OCI-LY3 (cell line): ENCODE data around the gene PSME1.

Experiments
- H2AFZ ChIP-seq: fragments of 200-600, 300-600 bp; shearing (Covaris generic); 2 replicates; pipeline ENCODE4 v1.6.0; 2014; ENCODE audit warnings: antibody characterized with exemption, low read depth, low read length
- H3K27ac ChIP-seq: fragments of 200-600, 300-600 bp; sonication (generic); 2 replicates; pipeline ENCODE4 v1.5.1; 2014; ENCODE audit warnings: mild to moderate bottlenecking, low read length, moderate library complexity, mixed read lengths
- H3K27me3 ChIP-seq: fragments of 200-600, 300-600 bp; sonication (generic); 2 replicates; pipeline ENCODE4 v1.6.1; 2014; ENCODE audit warnings: low read depth, low read length, mixed read lengths
- H3K36me3 ChIP-seq: fragments of 200-600, 300-600 bp; sonication (generic); replicated peaks from 2 replicates; pipeline ENCODE3; 2014; ENCODE audit warnings: low read depth, low read length, mixed read lengths
- H3K4me1 ChIP-seq: fragments of 300-600, 200-600 bp; sonication (generic); 2 replicates; pipeline ENCODE4 v1.6.1; 2014; ENCODE audit warnings: low read length, mixed read lengths
- H3K4me2 ChIP-seq: fragments of 200-600, 300-600 bp; sonication (generic); 2 replicates; pipeline ENCODE4 v1.6.1; 2014; ENCODE audit warnings: low read length, mixed read lengths
- H3K4me3 ChIP-seq: fragments of 300-600, 200-600 bp; sonication (generic); 2 replicates; pipeline ENCODE4 v1.5.1; 2014; ENCODE audit warnings: antibody characterized with exemption, mild to moderate bottlenecking, low read length, moderate library complexity
- H3K79me2 ChIP-seq: fragments of 300-600, 200-600 bp; shearing (Covaris generic); 2 replicates; pipeline ENCODE4 v1.6.1; 2014; ENCODE audit warnings: mild to moderate bottlenecking, low read length, mixed read lengths
- H3K9ac ChIP-seq: fragments of 300-600, 200-600 bp; shearing (Covaris generic); 2 replicates; pipeline ENCODE4 v1.6.0; 2014; ENCODE audit warnings: mild to moderate bottlenecking, low read length, moderate library complexity
- H3K9me3 ChIP-seq: fragments of 200-600, 300-600 bp; shearing (Covaris generic); 2 replicates; pipeline ENCODE4 v1.6.1; 2014; ENCODE audit warnings: low read length, mixed read lengths; ENCODE audit not compliant: insufficient read depth
- H4K20me1 ChIP-seq: fragments of 200-600, 300-600 bp; sonication (generic); 2 replicates; pipeline ENCODE4 v1.6.1; 2016; ENCODE audit warnings: low read length, mixed read lengths; ENCODE audit not compliant: insufficient read depth
- CTCF ChIP-seq: fragments of 200-600, 300-600 bp; sonication (generic); IDR thresholded peaks from 2 replicates; pipeline ENCODE4 v1.5.1; 2014; ENCODE audit warnings: antibody characterized with exemption, low read length, low read depth
- EZH2phosphoT487 ChIP-seq: fragments of 200-600 bp; shearing (Covaris generic); IDR thresholded peaks from 2 replicates; pipeline ENCODE4 v1.6.1; 2018; ENCODE audit warnings: antibody characterized with exemption, mixed run types, low read depth

PSME1 gene

GRCh38 chr14:24176599-24176998, 40.6 kb downstream of the PSME1 start:
- Histone ChIP-seq H3K9me3 (no peaks in the 10 kb centered on the region), H3K9ac (no peak overlapping the region), H3K36me3 (peaks cover 45% of the 10 kb centered on the region), H3K4me1 (no peaks in the 10 kb centered on the region), H2AFZ (no peak overlapping the region), H4K20me1 (no peaks in the 10 kb centered on the region), H3K79me2 (no peaks in the 10 kb centered on the region), H3K4me2 (no peak overlapping the region), H3K27me3 (no peaks in the 10 kb centered on the region), H3K4me3 (no peak overlapping the region), H3K27ac (no peak overlapping the region)
- TF ChIP-seq EZH2phosphoT487 (no peak), CTCF (no peak)

DNA sequence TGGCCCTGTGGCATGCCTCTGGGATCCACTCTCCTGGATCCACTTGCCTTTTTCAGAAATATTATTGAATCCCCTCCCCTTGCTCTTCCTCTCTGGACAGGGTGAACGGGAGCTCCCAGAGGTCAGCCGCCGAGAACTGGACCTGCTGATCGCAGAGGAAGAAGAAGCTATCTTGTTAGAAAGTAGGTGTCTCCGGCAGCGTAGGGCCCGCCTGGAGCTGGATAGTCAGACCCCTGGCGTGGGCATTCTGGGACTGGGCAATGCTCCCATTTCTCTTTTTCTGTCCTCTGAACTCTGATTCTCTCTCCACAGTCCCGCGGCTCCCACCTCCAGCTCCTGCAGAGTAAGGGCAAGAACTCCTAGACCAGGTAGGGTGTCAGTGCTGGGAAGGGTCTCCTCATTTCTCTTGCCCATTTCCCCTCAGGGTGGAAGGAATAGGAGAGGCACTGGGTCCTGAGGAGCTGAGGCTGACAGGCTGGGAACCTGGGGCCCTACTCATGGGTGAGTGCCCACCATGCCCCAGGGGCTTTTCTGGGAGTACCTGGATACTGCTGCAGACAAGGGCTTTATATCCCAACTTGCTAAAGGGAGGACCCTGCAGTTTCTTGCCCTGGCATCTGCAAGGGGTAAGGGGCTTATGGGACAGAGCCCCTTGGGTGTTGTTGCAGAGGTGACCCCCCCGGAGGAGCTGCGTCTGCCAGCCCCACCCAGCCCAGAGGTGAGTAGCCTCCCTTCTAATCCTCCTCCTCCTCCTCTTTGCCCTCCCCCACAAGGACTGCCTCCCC, 41.2 kb downstream of the PSME1 start:
- H4K20me1 ChIP-seq = no peaks in the 10 kb centered on the region
- H3K79me2 ChIP-seq = no peaks in the 10 kb centered on the region
- TF ChIP-seq CTCF (no peak), EZH2phosphoT487 (no peak)
- H3K27me3 ChIP-seq = no peaks in the 10 kb centered on the region
- no peak overlapping the region for H3K4me3 ChIP-seq
- peaks cover 45% of the 10 kb centered on the region for H3K36me3 ChIP-seq
- H3K27ac ChIP-seq = no peak overlapping the region
- no peaks in the 10 kb centered on the region for H3K9me3 ChIP-seq
- no peaks in the 10 kb centered on the region for H3K4me1 ChIP-seq
- H2AFZ ChIP-seq = no peak overlapping the region
- no peak overlapping the region for H3K9ac ChIP-seq
- H3K4me2 ChIP-seq = no peak overlapping the region

DNA sequence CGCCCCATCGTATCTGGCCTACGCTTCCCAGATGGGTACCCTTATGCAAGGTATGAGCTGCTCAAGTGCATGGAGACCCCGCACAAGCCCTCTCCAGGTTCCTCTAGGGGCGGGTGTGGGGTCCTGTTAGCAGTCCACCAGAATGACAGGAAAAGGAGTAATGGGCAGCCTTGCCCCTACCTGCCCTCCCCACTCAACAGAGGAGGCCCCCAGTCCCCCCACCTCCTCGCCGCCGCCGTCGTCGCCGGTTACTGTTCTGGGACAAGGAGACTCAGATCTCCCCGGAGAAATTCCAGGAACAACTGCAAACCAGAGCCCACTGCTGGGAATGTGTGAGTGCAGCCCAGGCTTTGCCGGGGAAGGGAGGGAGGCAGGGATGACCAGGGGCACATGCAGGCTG, 41.9 kb downstream of the PSME1 start:
- Histone ChIP-seq H3K27ac (no peak overlapping the region), H2AFZ (no peak overlapping the region), H3K9me3 (no peaks in the 10 kb centered on the region), H3K4me3 (no peak overlapping the region), H3K79me2 (no peaks in the 10 kb centered on the region), H3K4me1 (no peaks in the 10 kb centered on the region), H4K20me1 (no peaks in the 10 kb centered on the region), H3K27me3 (no peaks in the 10 kb centered on the region), H3K4me2 (no peak overlapping the region), H3K9ac (no peak overlapping the region), H3K36me3 (peaks cover 49% of the 10 kb centered on the region)
- TF ChIP-seq EZH2phosphoT487 = no peak
- TF ChIP-seq CTCF = no peak

DNA sequence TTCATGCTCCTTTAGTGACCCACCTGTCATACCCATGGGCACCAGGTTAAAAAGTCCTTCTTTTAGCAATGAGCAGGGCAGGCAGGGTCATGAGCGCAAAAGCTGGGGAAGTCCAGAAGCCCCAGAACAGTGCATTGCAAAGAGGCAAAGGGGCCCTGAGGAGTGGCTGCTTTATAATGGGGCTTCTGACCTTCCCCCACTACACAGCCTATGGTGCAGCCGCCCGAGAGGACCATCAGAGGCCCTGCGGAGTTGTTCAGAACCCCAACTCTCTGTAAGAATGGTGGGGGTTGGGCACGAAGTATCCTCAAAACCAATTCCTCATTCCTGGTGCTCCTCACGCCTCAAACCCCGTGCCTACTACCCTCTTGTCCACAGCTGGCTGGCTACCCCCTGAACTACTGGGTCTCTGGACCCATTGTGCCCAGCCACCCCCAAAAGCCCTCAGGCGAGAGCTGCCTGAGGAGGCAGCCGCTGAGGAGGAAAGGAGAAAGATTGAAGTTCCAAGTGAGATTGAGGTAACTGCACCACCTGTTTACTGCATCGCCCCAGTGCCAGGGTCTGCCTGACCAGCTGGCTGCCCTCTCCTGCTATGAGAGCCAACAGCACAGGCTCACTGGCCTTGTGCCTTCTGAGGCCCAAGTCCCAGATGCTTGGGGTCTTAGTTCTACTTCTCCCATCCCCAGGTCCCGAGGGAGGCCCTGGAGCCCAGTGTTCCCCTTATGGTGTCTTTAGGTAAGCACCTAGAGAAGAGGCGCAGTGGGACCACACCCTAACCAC, 42.6 kb downstream of the PSME1 start:
- Histone ChIP-seq H3K9ac (no peak overlapping the region), H3K9me3 (no peaks in the 10 kb centered on the region), H3K4me3 (no peak overlapping the region), H3K36me3 (peaks cover 51% of the 10 kb centered on the region), H3K79me2 (no peaks in the 10 kb centered on the region), H3K4me2 (no peak overlapping the region), H4K20me1 (no peaks in the 10 kb centered on the region), H3K4me1 (no peaks in the 10 kb centered on the region), H3K27me3 (no peaks in the 10 kb centered on the region), H2AFZ (no peak overlapping the region), H3K27ac (no peak overlapping the region)
- TF ChIP-seq CTCF = no peak
- TF ChIP-seq EZH2phosphoT487 = no peak
